ENCODE results near the gene PTGES2. TPM values are rescaled to one million over a fixed set of nuclear protein-coding genes. Genes with fewer than 3 reads are reported as not detected.
A peak's percentile ranks its signal among the peaks of the same experiment; 100 is the strongest.

The PTGES2 gene
- total and polyA plus RNA-seq, 2 of the 13 experiments (the other 11 are each of a cell fraction or from before 2014, with no cell fraction given) = 63.7 to 79.8 TPM

DNA sequence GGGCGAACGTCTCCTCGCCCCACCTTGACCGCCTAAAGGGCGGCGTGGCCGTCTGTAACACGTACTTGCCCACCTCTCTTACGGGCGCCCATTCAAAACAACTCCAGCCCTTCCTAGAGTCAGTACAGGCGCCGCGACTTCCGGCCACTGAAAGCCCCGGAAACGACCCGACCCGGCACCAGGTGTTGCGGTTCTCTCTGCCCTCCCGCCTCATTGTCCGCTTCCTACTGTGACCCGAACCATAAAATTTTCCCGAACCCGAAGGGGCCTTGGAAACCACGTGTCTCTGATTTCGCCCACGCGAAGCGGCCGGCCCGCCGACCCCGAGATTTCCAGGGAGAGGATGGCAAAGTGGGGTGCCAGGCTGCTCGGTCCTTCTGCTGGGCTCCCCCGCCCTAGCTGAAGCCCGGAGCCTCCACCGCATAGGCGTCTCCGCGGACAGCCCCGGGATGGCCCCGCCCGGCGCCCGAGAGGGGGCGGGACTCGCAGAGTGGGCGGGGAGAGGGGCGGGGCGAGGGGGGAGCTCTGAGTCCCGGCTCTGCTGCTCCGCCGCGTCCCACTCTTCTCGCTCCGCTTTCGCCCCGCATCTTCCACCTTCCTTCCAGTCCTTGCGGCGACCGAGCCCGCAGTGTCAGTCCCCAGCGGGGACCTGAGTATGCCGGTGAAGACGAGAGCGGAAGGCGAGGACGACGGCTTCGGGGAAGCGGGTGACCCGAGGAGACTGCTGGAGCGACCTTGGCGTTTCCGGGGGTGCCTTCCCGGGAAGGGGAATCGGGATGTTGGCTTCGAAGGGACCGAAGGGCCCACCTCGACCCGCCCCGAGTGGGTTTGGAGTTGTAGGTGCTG lies 684 bp upstream of the PTGES2 start (continued):
- TF ChIP-seq, protein P1, sequence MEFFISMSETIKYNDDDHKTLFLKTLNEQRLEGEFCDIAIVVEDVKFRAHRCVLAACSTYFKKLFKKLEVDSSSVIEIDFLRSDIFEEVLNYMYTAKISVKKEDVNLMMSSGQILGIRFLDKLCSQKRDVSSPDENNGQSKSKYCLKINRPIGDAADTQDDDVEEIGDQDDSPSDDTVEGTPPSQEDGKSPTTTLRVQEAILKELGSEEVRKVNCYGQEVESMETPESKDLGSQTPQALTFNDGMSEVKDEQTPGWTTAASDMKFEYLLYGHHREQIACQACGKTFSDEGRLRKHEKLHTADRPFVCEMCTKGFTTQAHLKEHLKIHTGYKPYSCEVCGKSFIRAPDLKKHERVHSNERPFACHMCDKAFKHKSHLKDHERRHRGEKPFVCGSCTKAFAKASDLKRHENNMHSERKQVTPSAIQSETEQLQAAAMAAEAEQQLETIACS (CRISPR knock-in tag; IDR thresholded peaks at IDR 0.05) = 0 out of 2 replicates have a peak, but pooled peaks have one; percentile 6
- no peak for TF ChIP-seq MAZ (IDR thresholded peaks at IDR 0.05; ENCODE audit: borderline replicate concordance, low read depth, low read length)
- TF ChIP-seq MAZ (CRISPR knock-in tag; IDR thresholded peaks at IDR 0.05; ENCODE audit: low read depth) = peak; percentile 46
- TF ChIP-seq ZNF530 (CRISPR knock-in tag; IDR thresholded peaks at IDR 0.05; ENCODE audit: low read depth) = no peak
- no peak for TF ChIP-seq NONO (IDR thresholded peaks at IDR 0.05)
- TF ChIP-seq NONO (CRISPR knock-in tag; conservative IDR thresholded peaks at IDR 0.05) = peak; percentile 46; the same call in 1 of the 2 replicates
- 0 out of 2 replicates have a peak, but pooled peaks have one; percentile 14 for TF ChIP-seq AHR (CRISPR knock-in tag; IDR thresholded peaks at IDR 0.05)
- peak; percentile 21; the same call in 1 of the 2 replicates for TF ChIP-seq ZMYM3 (CRISPR knock-in tag; IDR thresholded peaks at IDR 0.05)
- TF ChIP-seq, protein P2, sequence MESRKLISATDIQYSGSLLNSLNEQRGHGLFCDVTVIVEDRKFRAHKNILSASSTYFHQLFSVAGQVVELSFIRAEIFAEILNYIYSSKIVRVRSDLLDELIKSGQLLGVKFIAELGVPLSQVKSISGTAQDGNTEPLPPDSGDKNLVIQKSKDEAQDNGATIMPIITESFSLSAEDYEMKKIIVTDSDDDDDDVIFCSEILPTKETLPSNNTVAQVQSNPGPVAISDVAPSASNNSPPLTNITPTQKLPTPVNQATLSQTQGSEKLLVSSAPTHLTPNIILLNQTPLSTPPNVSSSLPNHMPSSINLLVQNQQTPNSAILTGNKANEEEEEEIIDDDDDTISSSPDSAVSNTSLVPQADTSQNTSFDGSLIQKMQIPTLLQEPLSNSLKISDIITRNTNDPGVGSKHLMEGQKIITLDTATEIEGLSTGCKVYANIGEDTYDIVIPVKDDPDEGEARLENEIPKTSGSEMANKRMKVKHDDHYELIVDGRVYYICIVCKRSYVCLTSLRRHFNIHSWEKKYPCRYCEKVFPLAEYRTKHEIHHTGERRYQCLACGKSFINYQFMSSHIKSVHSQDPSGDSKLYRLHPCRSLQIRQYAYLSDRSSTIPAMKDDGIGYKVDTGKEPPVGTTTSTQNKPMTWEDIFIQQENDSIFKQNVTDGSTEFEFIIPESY (CRISPR knock-in tag; IDR thresholded peaks at IDR 0.05) = no peak
- TF ChIP-seq, protein P3, sequence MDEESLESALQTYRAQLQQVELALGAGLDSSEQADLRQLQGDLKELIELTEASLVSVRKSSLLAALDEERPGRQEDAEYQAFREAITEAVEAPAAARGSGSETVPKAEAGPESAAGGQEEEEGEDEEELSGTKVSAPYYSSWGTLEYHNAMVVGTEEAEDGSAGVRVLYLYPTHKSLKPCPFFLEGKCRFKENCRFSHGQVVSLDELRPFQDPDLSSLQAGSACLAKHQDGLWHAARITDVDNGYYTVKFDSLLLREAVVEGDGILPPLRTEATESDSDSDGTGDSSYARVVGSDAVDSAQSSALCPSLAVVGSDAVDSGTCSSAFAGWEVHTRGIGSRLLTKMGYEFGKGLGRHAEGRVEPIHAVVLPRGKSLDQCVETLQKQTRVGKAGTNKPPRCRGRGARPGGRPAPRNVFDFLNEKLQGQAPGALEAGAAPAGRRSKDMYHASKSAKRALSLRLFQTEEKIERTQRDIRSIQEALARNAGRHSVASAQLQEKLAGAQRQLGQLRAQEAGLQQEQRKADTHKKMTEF (CRISPR knock-in tag; IDR thresholded peaks at IDR 0.05) = peak; percentile 75
- TF ChIP-seq, protein P4, sequence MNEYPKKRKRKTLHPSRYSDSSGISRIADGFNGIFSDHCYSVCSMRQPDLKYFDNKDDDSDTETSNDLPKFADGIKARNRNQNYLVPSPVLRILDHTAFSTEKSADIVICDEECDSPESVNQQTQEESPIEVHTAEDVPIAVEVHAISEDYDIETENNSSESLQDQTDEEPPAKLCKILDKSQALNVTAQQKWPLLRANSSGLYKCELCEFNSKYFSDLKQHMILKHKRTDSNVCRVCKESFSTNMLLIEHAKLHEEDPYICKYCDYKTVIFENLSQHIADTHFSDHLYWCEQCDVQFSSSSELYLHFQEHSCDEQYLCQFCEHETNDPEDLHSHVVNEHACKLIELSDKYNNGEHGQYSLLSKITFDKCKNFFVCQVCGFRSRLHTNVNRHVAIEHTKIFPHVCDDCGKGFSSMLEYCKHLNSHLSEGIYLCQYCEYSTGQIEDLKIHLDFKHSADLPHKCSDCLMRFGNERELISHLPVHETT (CRISPR knock-in tag; conservative IDR thresholded peaks at IDR 0.05) = no peak; the same call in none of the 2 replicates
- TF ChIP-seq, protein P5, sequence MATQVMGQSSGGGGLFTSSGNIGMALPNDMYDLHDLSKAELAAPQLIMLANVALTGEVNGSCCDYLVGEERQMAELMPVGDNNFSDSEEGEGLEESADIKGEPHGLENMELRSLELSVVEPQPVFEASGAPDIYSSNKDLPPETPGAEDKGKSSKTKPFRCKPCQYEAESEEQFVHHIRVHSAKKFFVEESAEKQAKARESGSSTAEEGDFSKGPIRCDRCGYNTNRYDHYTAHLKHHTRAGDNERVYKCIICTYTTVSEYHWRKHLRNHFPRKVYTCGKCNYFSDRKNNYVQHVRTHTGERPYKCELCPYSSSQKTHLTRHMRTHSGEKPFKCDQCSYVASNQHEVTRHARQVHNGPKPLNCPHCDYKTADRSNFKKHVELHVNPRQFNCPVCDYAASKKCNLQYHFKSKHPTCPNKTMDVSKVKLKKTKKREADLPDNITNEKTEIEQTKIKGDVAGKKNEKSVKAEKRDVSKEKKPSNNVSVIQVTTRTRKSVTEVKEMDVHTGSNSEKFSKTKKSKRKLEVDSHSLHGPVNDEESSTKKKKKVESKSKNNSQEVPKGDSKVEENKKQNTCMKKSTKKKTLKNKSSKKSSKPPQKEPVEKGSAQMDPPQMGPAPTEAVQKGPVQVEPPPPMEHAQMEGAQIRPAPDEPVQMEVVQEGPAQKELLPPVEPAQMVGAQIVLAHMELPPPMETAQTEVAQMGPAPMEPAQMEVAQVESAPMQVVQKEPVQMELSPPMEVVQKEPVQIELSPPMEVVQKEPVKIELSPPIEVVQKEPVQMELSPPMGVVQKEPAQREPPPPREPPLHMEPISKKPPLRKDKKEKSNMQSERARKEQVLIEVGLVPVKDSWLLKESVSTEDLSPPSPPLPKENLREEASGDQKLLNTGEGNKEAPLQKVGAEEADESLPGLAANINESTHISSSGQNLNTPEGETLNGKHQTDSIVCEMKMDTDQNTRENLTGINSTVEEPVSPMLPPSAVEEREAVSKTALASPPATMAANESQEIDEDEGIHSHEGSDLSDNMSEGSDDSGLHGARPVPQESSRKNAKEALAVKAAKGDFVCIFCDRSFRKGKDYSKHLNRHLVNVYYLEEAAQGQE (IDR thresholded peaks at IDR 0.05; ENCODE audit: borderline replicate concordance in 1 of 2, low read depth in 1 of 2, low read length in 2 of 2) = no peak
- TF ChIP-seq, protein P6, sequence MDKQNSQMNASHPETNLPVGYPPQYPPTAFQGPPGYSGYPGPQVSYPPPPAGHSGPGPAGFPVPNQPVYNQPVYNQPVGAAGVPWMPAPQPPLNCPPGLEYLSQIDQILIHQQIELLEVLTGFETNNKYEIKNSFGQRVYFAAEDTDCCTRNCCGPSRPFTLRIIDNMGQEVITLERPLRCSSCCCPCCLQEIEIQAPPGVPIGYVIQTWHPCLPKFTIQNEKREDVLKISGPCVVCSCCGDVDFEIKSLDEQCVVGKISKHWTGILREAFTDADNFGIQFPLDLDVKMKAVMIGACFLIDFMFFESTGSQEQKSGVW (CRISPR knock-in tag; IDR thresholded peaks at IDR 0.05; ENCODE audit: borderline replicate concordance) = no peak
- TF ChIP-seq, protein P7, sequence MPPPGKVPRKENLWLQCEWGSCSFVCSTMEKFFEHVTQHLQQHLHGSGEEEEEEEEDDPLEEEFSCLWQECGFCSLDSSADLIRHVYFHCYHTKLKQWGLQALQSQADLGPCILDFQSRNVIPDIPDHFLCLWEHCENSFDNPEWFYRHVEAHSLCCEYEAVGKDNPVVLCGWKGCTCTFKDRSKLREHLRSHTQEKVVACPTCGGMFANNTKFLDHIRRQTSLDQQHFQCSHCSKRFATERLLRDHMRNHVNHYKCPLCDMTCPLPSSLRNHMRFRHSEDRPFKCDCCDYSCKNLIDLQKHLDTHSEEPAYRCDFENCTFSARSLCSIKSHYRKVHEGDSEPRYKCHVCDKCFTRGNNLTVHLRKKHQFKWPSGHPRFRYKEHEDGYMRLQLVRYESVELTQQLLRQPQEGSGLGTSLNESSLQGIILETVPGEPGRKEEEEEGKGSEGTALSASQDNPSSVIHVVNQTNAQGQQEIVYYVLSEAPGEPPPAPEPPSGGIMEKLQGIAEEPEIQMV (CRISPR knock-in tag; IDR thresholded peaks at IDR 0.05; ENCODE audit: low read depth) = no peak; the same call in 1 of the 2 replicates
- peak; percentile 35; the same call in 1 of the 2 replicates for TF ChIP-seq KMT2B (CRISPR knock-in tag; IDR thresholded peaks at IDR 0.05)
